Prostate gland (tissue), 2 donors: Measurements from ENCODE around the gene RASD2. TPM values are rescaled to one million over a fixed set of nuclear protein-coding genes. Genes with fewer than 3 reads are reported as not detected.

ENCODE experiments used
- DNase-seq: peaks from one replicate; pipeline ENCODE4 v3.0.0-alpha.2; 2019; ENCODE audit warnings: low spot score
- H3K27ac ChIP-seq, 2 donors: fragments of 200-600 bp; sonication (generic); 2 replicates each; pipeline ENCODE4 v1.5.1; 2017 to 2019
- H3K27me3 ChIP-seq: fragments of 200-600 bp; sonication (generic); replicated peaks from 2 replicates; pipeline ENCODE4 v1.5.1; 2019; ENCODE audit not compliant: insufficient read depth
- H3K36me3 ChIP-seq, 2 donors: fragments of 200-600 bp; sonication (generic); 1 replicate in 1 of 2; 2 replicates in 1 of 2; pipeline versions ENCODE4 v1.5.1 to v1.8.1; 2017 to 2019
- H3K4me1 ChIP-seq: fragments of 200-600 bp; sonication (generic); replicated peaks from 2 replicates; pipeline ENCODE4 v1.5.1; 2019
- H3K4me3 ChIP-seq, 2 donors: fragments of 200-600 bp; sonication (generic); 2 replicates each; pipeline ENCODE4 v1.5.1; 2017 to 2019
- H3K9me3 ChIP-seq: fragments of 200-600 bp; sonication (generic); 2 replicates; pipeline ENCODE4 v1.5.1; 2017
- CTCF ChIP-seq, 4 experiments: fragments of 200-600 bp in 2 of 4; fragments of 450-650 bp in 2 of 4; sonication (generic) in 2 of 4; IDR thresholded peaks; 1 replicate in 3 of 4; 2 replicates in 1 of 4; pipeline ENCODE4 v1.5.1; 2016 to 2019; ENCODE audit warnings: antibody characterized with exemption in 4 of 4, mild to moderate bottlenecking in 2 of 4, moderate library complexity in 2 of 4
- POLR2A ChIP-seq: fragments of 450-650 bp; IDR thresholded peaks from one replicate; pipeline ENCODE4 v1.6.1; 2016; ENCODE audit warnings: antibody characterized with exemption, mild to moderate bottlenecking
- POLR2AphosphoS5 ChIP-seq: sonication (generic); formaldehyde crosslinking; IDR thresholded peaks from one replicate; pipeline ENCODE4 v1.6.1; 2017; ENCODE audit warnings: antibody characterized with exemption
- WGBS: methylation state at CpG from one replicate; pipeline ENCODE4 v1.1.5; 2018; 5-methylcytosine and 5-hydroxymethylcytosine counted together
- intact Hi-C: fragments of 100-400 bp; cut with DNase I; formaldehyde crosslinking; loops from one replicate; pipeline ENCODE4 v1.14.2; 2022
- total RNA-seq, 2 donors: library from RNA; depleted of rRNA; stranded (reverse); fragments of >200 nt; gene quantifications; one replicate each; pipeline ENCODE4 v1.1.0, GENCODE V29; 2016

The RASD2 gene
- total RNA-seq, 2 donors from 2014 or later, result 6.2 to 8.0 TPM

GRCh38 chr22:35522225-35523149 lies 18.1 kb upstream of the RASD2 start:
- Histone ChIP-seq H3K4me1 (no peaks in the 10 kb centered on the region), H3K9me3 (no peaks in the 10 kb centered on the region), H3K27ac (no peak overlapping the region), H3K4me3 (no peak overlapping the region), H3K27me3 (no peaks in the 10 kb centered on the region), H3K36me3 (no peaks in the 10 kb centered on the region)
- intact Hi-C loops, result no loop called here
- no peak for TF ChIP-seq POLR2AphosphoS5
- no peak for TF ChIP-seq CTCF (IDR thresholded peaks at IDR 0.05)
- no peak for TF ChIP-seq POLR2A
- WGBS, result 76% methylated on average over 12 of the region's 12 CpGs
- no peak for DNase-seq

DNA sequence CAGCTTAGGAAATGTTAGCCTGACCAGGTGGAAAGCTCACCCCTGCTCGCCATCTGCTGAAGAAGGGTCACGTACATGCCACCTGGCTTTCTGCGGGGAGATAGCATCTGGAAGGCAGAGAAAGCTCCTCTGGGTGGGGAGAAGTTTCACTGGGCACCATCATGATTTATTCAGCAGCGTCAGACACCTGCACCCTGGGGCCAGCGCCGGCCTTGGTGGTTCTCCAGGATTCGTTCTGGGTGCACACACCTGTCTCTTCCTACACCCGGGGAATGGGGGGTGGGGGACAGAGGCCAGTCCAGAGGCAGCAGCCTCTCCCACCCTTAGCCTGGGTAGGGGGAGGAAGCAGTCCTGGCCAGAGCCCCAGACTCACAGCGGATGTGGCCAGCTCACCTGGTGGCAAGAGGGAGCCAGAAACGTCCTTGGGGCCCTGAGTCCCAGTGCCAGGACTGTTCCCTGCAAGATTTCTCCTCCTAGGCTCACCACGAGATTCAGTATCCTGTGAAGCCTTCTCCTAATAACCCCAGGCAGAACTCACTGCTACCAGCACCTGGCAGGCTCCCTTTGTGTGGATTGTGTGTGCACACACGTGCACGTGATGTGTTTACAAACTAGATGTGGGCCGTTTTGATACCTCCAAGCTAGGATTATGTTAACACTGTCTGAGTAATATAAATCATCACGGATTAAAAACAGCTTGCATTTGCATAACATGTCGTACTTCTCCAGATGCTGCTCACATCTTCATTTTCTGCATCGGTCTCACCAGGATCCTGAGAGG lies 17.3 kb upstream of the RASD2 start:
- intact Hi-C loops, result no loop called here
- Histone ChIP-seq H3K9me3 (no peaks in the 10 kb centered on the region), H3K4me3 (no peak overlapping the region), H3K4me1 (no peaks in the 10 kb centered on the region), H3K36me3 (no peaks in the 10 kb centered on the region), H3K27ac (no peak overlapping the region), H3K27me3 (no peaks in the 10 kb centered on the region)
- TF ChIP-seq POLR2AphosphoS5 (no peak), POLR2A (no peak), CTCF (IDR thresholded peaks at IDR 0.05) (no peak)
- 46% methylated on average over 15 of the region's 17 CpGs for WGBS
- DNase-seq, result peak; percentile 25

DNA sequence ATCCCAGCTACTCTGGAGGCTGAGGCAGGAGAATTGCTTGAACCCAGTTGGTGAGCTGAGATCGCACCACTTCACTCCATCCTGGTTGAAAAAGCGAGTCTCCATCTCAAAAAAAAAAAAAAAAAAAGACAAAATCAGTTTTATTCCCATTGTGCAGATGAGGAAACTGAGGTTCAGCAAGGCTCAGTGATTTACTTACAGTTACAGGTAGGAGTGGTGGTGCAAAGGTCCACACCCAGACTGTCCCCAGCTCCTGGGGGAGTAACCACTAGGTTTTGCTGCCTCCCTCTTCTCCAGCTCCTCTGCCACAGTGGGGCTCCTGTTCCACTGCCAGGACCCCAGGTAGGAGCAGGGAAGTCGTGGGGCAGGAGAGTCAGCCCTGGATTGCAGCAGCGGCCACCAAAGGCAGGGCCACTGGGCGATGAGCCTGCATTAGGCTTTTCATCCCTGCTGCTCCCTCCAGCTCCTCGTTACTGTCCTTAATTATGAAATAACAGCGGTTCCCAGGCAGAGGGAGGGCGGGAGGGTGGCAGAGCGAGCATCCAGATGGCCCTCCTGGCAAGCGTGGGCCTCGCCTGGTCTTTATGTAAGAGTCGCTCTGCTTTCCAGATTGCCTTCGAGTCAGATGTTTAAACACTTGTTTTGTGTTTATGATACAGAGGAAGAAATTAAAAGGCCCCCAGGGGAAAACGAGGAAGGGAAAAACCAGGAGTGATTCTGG lies 15.5 kb upstream of the RASD2 start:
- Histone ChIP-seq H3K36me3 (no peaks in the 10 kb centered on the region), H3K27ac (peak overlapping the region in 1 of 2 donors; percentile 9), H3K4me3 (no peak overlapping the region), H3K4me1 (no peaks in the 10 kb centered on the region), H3K27me3 (no peaks in the 10 kb centered on the region), H3K9me3 (no peaks in the 10 kb centered on the region)
- intact Hi-C loops, result no loop called here
- no peak for DNase-seq
- 47% methylated on average over 14 of the region's 14 CpGs for WGBS
- no peak for TF ChIP-seq POLR2A
- TF ChIP-seq CTCF (IDR thresholded peaks at IDR 0.05), result no peak
- TF ChIP-seq POLR2AphosphoS5, result no peak

GRCh38 chr22:35525687-35526332 lies 14.8 kb upstream of the RASD2 start:
- WGBS, result 84% methylated on average over 12 of the region's 12 CpGs
- intact Hi-C loops, result no loop called here
- Histone ChIP-seq H3K4me1 (no peaks in the 10 kb centered on the region), H3K36me3 (no peaks in the 10 kb centered on the region), H3K4me3 (no peak overlapping the region), H3K27ac (no peak overlapping the region), H3K27me3 (no peaks in the 10 kb centered on the region), H3K9me3 (no peaks in the 10 kb centered on the region)
- TF ChIP-seq CTCF (IDR thresholded peaks at IDR 0.05), result no peak
- TF ChIP-seq POLR2AphosphoS5, result no peak
- TF ChIP-seq POLR2A, result no peak
- no peak for DNase-seq
